ENCODE measurements around the gene CELF4.

CELF4 gene

GRCh38 chr18:37412333-37412732 lies 153.3 kb downstream of the CELF4 start:
- DNase-seq (ENCODE audit: low read depth): no peak

DNA sequence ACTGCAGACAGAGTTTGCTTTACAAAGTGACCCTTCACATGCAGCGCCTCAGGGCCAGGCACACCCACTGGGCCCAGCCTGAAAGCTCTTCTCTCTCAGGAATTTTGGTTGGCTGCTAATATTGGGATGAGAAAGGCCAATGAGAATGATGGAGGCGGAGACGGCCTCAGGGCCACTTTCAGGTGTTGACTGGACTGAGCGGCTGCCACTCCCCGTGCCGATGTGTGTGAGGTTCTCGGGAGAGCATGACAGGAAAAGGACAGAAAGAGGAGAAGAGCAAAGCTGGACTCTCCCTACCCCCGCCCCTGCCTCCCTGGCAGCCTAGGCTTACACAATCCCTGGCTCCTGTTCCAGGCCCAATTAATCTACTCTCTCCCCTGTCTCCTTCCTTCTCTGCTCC lies 155.7 kb downstream of the CELF4 start:
- DNase-seq (ENCODE audit: low read depth): no peak

DNA sequence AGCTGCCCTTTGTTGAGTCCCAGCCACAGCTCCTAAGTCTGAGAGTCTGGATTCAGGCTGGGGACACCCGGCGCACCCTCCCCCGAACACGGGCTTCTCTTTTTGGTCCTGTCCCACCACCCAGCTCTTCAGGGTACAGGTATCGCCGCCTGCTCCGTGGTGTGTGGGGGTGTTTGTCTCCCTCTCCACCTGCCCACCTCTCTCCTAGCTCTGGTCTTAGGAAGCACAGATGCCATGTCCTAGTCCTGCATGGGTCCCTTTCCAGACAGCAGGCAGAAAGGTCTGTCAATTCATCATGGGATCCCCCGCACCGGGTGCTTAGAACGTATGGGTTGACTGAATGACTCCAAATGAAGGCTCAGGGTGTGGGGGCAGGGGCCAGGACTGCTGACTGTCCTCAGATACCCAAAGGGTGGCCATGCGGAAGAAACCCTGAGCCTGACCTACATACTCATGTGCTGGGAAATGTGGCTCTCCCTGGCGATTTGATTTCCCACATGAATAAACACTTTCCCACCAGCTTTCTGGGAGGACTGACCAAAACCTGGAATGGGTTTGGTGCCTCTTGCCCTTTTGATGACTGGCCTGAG lies 156.8 kb downstream of the CELF4 start:
- no peak for DNase-seq (ENCODE audit: low read depth)

DNA sequence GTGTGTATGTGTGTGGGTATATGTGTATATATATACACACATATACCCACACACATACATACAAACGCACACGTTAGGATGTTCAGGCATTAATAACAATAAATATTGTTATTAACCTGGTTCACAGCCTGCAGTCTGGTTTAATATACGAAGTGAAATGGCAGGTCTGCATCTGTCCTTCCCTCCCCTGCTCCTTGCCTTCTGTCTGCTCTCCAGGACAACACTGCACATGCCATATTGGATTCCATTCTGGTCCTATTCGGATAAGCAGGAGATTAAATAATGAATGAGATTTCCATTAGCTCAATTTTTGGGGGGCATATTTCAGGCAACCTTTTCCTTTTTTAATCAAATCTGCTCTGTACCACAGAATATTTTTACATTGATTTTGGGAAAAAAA lies 158.0 kb downstream of the CELF4 start:
- DNase-seq (ENCODE audit: low read depth): no peak

DNA sequence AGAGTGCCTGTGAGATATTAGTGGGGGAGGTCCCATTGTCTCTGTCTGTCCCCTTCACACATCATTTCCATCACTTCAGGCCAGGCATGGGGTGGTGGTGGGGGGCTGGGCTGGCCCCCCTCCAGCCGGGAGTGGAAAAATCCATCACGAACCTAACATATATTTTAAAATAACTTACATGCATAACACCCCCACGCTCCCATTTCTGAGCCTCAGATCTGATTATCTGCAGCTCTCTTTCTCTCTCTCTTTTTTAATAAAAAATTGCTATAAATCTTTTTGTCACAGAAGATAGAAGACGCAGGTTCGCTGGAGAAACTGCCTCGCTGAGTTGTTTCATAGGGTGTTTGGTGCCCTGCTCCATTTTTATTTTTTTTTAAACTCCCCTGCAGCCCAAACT lies 159.8 kb downstream of the CELF4 start:
- no peak for DNase-seq (ENCODE audit: low read depth)

DNA sequence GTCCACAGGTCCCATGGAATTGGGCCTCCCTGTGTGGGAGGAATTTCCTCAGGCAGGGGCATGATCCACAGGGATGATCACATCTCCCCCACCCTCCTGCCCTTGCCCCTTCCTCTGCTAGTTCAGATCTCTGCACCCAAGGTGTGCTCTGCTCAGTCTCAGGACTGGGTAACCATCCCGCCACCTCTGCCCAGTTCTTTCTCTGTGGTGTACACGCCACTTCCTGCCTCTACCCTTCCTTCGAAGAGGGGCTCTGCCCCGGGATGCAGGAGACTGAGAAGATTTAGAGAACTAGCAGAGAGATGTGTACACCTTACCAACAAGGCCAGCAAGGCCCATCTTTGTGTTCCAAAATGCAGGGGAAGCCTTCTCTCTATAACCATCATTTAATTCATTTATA lies 160.4 kb downstream of the CELF4 start:
- no peak for DNase-seq (ENCODE audit: low read depth)

- DNase-seq (ENCODE audit: low read depth): no peak
Measured at GRCh38 chr18:37403788-37404187, 161.8 kb downstream of the CELF4 start.

GRCh38 chr18:37403100-37403781 lies 162.4 kb downstream of the CELF4 start:
- DNase-seq (ENCODE audit: low read depth): peak; percentile 59

GRCh38 chr18:37402735-37403099 lies 162.9 kb downstream of the CELF4 start:
- no peak for DNase-seq (ENCODE audit: low read depth)

DNA sequence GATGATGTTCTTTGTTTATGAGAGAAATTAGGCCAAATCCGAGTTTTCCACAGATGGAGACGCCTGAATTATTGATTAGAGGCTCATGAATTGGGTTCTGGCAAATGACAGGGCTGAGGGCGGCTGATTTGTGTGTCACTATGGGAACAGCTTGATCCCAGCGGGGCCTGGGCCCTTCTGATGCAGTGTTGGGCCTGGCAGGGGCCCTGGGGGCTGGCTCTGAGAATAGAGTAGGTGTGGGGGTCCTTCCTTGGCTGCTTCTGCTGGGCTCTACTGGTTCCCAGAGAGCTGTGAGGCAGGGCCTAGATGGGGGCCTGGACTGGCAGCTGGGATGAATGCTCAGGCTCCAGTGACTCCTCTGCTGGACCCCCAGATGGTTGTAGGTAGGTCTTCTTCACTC lies 164.8 kb downstream of the CELF4 start:
- DNase-seq (ENCODE audit: low read depth): no peak

DNA sequence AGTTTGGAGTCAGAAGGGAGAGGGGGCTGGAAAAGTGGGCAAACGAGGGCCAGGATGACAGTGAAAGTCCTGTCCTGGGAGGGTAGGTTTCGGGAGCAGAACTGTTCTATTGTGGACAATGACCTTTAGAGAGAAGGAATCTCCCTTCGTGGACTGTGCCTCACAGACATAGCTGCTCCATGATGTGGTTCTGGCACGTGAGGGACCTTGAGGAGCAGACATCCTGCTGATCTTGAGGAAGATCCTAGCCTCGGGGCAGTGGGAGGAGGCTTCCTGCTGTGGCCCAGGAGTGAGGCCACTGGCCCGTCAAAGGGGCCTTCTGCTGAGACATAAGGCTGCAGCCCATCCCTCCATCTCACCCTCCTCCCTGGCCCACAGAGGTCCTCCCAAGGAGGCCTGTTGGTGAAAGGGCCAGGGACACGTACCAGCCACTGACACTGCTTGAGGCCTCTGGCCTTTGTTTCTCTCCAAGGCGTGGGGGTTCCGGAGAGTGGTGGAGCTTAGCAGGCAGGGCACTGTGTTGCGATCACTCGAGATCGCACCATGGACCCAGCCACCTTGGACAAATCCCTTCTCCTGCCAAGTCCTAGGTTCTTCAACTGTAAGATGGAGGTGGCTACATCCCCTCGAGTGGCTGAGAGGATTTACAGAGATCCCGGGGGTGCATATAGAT lies 167.2 kb downstream of the CELF4 start:
- DNase-seq (ENCODE audit: low read depth): peak; percentile 29

GRCh38 chr18:37397814-37398213 lies 167.8 kb downstream of the CELF4 start:
- no peak for DNase-seq (ENCODE audit: low read depth)

- DNase-seq (ENCODE audit: low read depth): no peak
Measured at GRCh38 chr18:37396971-37397720, 168.5 kb downstream of the CELF4 start.

DNA sequence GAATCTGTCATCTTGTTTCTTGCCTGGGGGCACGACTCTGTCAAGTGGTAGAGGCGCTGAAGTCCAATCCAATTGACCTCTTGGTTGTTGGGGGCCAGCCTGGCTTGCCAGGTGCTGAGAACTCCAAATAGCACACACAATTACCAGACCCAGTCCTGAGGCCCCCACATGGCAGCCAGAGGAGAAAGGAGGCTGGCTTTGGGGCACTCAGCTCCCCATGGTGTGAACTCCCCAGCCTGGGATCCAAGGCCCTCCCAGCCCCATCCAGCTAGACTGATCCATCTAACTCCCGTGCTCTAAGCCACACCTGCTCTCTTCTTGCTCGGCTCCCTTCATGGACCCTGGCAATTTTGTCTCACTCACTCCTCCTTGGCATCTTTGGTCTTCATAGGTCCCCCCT lies 170.0 kb downstream of the CELF4 start:
- DNase-seq (ENCODE audit: low read depth): no peak

DNA sequence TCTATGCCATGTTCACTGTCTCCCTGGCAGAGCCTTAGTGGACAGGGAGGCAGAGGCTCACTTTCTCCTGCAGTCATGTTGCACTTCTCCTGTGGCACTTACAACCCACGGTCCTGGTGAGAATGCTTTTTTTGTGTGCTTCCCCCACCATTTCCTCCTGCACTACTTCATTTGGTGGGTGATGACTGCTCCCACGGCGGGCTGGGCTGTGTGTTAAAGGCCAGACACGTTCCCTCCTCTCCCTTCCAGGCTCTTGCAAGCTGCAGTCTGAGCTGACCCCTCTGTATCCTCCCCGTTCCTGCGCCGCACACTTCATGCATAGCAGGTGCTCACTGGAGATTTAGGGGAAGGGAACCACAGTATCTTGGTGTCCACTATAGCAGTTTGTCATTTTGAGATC lies 170.5 kb downstream of the CELF4 start:
- DNase-seq (ENCODE audit: low read depth): no peak

- DNase-seq (ENCODE audit: low read depth): no peak
Measured at GRCh38 chr18:37394610-37394965, 171.0 kb downstream of the CELF4 start.

DNA sequence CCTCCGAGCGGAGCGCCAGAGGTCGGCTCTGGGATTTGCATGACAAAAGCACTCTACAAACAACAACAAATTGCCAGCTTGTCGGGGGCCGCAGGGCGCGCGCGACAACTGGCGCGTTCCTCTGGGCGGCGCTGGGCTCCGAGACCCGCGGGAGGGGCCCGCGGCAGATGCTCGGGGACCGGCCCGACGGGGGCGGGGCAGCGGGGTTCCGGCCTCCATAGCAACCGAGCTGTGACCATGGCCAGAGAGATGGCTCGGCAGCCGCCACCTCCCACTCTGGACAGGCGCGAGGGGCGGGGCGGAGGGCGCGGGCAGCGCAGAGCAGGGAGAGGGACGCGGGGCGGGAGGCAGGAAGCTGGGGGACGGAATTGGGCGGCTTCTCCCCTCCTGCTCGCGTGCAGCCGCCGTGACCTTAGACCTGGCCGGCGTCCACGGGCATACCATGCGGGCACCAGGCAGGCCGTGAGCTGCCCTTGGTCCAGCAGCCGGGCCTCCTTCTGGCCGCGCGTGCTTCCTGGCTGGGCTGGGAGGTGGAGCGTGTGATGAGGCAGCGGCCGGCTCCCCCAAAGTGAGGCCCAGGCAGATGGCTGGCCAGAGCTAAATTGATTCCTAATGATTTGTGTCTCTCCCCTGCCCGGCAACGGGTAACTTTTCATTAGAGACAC lies 171.5 kb downstream of the CELF4 start:
- DNase-seq (ENCODE audit: low read depth): peak; percentile 69

GRCh38 chr18:37393221-37393827 lies 172.3 kb downstream of the CELF4 start:
- DNase-seq (ENCODE audit: low read depth): no peak

GRCh38 chr18:37392648-37393047 lies 172.9 kb downstream of the CELF4 start:
- no peak for DNase-seq (ENCODE audit: low read depth)

DNA sequence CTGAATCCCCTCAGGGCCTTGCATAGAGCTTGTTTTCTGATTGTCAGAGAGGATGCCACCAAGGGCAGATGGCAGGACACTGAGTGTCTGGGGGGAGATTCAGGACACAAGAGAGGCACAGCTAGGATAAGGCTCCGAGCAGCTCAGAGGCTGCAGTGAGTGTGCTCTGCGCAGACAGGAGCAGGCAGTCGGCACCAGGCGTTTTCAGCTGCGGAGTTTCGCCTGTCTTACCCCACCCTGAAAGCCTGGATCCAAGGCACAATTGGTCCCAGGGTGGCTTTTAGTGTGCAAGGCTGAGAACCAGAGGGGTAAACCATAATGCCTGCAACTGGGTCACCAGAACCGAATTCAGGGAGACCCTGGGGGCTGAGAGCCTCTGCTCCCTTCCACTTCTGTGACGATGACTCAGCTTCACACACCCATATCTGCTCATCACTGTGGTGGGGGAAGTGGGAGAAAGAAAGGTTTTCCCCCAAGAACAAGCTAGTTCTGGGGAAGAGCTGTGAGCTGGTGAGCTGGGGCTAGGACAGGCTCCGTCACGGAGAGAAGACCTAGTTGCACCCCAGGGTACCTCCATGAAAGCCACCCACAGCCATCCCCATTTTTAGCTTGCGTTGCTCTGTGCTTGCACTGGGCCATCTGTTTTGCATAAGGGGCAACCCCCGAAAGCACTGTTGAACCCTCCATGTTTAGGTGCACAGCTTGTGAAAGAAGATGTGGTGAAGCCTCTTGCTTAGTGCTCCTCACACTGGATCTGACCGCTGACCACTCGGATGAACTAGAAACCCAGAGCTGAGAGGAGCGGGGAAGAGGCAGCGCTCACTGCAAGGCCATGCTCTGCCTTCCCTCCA lies 173.7 kb downstream of the CELF4 start:
- DNase-seq (ENCODE audit: low read depth): no peak

- no peak for DNase-seq (ENCODE audit: low read depth)
Measured at GRCh38 chr18:37391156-37391555, 174.4 kb downstream of the CELF4 start.
